HEK293 (cell line): ENCODE measurements around the gene FBXL15.

Experiments used
- CTCF ChIP-seq: fragments of 450-650 bp; formaldehyde crosslinking; IDR thresholded peaks from 2 replicates; pipeline ENCODE4 v1.5.1; 2016; ENCODE audit warnings: missing biosample characterization, missing genetic modification characterization
- REST ChIP-seq: fragments of 450-650 bp; formaldehyde crosslinking; IDR thresholded peaks from 2 replicates; pipeline ENCODE4 v1.5.1; 2016; ENCODE audit warnings: missing biosample characterization, missing genetic modification characterization
- ZNF274 ChIP-seq, 2 experiments: fragments of 200-500 bp in 1 of 2; fragments of 450-650 bp in 1 of 2; sonication (Bioruptor generic) in 1 of 2; formaldehyde crosslinking in 1 of 2; IDR thresholded peaks; 2 replicates each; pipeline versions ENCODE4 v1.5.1 to v1.6.1; 2014 to 2016; ENCODE audit warnings: borderline replicate concordance in 1 of 2, inconsistent platforms in 1 of 2, low read length in 1 of 2, missing biosample characterization in 1 of 2, missing genetic modification characterization in 1 of 2
- ZNF449 ChIP-seq: fragments of 450-650 bp; formaldehyde crosslinking; IDR thresholded peaks from 2 replicates; pipeline ENCODE4 v1.5.1; 2017; ENCODE audit warnings: missing biosample characterization, mild to moderate bottlenecking, missing genetic modification characterization, moderate library complexity
- ZNF530 ChIP-seq: fragments of 450-650 bp; formaldehyde crosslinking; IDR thresholded peaks from 2 replicates; pipeline ENCODE4 v1.5.1; 2016; ENCODE audit warnings: low read depth, missing biosample characterization, missing genetic modification characterization

GRCh38 chr10:102433619-102434046 lies 13.0 kb downstream of the FBXL15 start:
- TF ChIP-seq ZNF274 (IDR thresholded peaks at IDR 0.05; ENCODE audit: low read length) (no peak), ZNF274 (tag by site-specific recombination; IDR thresholded peaks at IDR 0.05; ENCODE audit: borderline replicate concordance) (no peak), ZNF530 (no peak), REST (tag by site-specific recombination) (no peak), CTCF (tag by site-specific recombination) (no peak), ZNF449 (no peak)
